Breast epithelium (tissue), 3 donors: ENCODE results near the gene ZNF512B.

Source experiments
- CTCF ChIP-seq, 3 donors: fragments of 450-650 bp; IDR thresholded peaks; one replicate each; pipeline ENCODE4 v1.5.1; 2016 to 2017; ENCODE audit warnings: antibody characterized with exemption in 3 of 3, mild to moderate bottlenecking in 3 of 3, moderate library complexity in 3 of 3
- POLR2A ChIP-seq: fragments of 450-650 bp; IDR thresholded peaks from one replicate; pipeline ENCODE4 v1.6.1; 2016; ENCODE audit warnings: antibody characterized with exemption, mild to moderate bottlenecking, moderate library complexity

- TF ChIP-seq POLR2A (no peak), CTCF (IDR thresholded peaks at IDR 0.05) (no peak)
Measured at GRCh38 chr20:63942250-63942951, 27.3 kb downstream of the ZNF512B start.
